ENCODE measurements around the gene CD99L2. TPM values are rescaled to one million over a fixed set of nuclear protein-coding genes. Genes with fewer than 3 reads are reported as not detected.
"Not testable (repeated sequence)": the region's sequence is repeated elsewhere in the genome, so short reads cannot be mapped to it uniquely, and the experiment has no call there.

Gene CD99L2
- total RNA-seq, 1 donor from 2014 or later: 90.8 TPM

DNA sequence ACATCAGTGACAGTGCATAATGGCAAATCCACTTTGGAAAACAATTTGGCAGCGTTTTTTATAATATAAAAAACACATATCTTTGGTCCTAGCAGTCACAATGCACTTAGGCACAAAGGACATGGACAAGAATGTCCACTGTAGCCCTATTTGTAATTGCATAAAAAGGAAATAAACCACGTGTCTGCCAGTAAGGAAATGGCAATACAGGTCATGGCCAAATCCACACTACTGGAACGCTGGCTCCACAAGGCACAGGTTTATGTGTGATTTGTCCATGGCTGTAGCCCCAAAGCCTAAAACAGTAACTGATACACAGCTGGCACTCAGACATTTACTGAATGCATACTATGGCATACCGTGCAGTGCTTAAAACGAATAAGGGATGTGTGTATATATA is 69.7 kb downstream of the CD99L2 start:
- intact Hi-C loops (cut with DNase I): no loop called here
- no peak for DNase-seq (ENCODE audit: low spot score)

DNA sequence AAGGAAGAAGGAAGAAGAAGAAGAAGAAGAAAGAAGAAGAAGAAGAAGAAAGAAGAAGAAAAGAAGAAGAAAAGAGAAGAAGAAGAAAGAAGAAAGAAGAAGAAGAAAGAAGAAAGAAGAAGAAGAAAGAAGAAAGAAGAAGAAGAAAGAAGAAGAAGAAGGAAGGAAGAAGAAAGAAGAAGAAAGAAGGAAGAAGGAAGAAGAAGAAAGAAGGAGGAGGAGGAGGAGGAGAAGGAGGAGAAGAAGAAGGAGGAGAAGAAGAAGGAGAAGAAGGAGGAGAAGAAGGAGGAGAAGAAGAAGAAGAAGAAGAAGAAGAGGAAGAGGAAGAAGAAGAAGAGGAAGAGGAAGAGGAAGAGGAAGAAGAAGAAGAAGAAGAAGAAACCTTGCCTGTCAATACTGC is 74.1 kb downstream of the CD99L2 start:
- intact Hi-C loops (cut with DNase I); DNase-seq (ENCODE audit: low spot score): not testable (repeated sequence)

DNA sequence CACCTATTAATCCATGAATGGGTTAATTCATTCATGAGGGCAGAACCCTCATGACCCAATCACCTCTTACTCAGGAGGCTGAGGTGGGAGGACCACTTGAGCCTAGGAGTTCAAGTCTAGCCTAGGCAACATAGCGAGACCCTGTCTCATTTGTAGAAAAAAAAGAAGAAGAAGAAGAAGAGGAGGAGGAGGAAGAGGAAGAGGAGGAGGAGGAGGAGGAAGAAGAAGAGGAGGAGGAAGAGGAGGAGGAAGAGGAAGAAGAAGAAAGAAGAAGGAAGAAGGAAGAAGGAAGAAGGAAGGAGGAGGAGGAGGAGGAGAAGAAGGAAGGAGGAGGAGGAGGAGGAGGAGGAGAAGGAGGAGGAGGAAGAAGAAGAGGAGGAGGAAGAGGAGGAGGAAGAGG is 74.6 kb downstream of the CD99L2 start:
- DNase-seq (ENCODE audit: low spot score); intact Hi-C loops (cut with DNase I): not testable (repeated sequence)

DNA sequence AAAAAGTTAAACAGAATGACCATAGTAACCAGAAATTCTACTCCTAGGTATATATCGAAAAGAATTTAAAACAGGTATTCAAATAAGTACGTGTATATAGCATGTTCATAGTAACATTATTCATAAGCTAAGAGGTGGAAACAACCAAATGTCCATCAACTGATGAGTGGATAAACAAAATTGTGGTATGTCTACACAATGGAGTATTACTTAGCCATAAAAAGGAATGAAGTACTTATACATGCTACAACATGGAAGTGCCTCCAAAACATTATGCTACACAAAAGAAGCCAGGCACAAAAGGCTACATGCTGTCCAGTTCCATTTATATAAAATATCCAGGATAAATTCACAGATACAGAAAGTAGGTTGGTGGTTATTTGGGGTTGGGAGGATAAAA is 76.5 kb downstream of the CD99L2 start:
- intact Hi-C loops (cut with DNase I): no loop called here
- DNase-seq (ENCODE audit: low spot score): no peak

DNA sequence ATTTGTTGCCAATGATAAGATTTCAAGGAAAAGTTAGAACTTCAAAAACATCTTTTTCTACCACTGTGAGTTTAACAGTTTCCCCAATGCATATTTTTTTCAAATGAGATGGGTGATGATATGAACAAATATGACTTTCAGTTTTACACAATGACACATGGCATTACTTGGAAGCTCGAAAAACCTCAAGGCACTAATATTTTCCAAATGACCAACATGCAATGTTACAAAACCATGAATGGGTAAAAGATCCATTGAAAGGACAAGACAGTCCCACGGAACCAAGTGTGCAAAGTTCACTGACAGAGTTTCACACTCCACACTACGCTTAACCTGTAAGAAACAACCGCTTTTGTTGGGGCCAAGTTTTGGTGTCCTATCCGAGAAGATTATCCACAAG is 84.5 kb downstream of the CD99L2 start:
- DNase-seq (ENCODE audit: low spot score): no peak
- intact Hi-C loops (cut with DNase I): no loop called here

DNA sequence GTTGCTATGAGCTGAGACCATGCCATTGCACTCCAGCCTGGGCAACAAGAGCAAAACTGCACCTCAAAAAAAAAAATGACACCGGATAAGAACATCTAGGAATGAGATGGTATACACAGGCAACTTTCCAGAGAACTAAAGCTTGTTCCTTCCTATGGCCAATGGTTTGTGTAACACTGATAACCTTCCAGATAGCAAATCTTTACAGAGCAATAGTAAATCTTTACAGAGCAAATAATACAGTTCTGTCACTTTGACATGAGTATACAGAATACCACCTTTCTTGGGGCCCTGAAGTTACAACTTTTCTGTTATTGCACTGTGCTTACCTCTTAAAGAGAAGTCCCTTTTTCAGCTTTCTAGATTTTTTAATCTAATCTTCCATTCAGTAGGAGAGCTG is 91.6 kb downstream of the CD99L2 start:
- intact Hi-C loops (cut with DNase I): no loop called here
- no peak for DNase-seq (ENCODE audit: low spot score)

- intact Hi-C loops (cut with DNase I): no loop called here
- DNase-seq (ENCODE audit: low spot score): no peak
These were observed 92.7 kb downstream of the CD99L2 start for GRCh38 chrX:150805736-150806135.

GRCh38 chrX:150792949-150793527 is 105.4 kb downstream of the CD99L2 start:
- no peak for DNase-seq (ENCODE audit: low spot score)
- intact Hi-C loops (cut with DNase I): no loop called here

- intact Hi-C loops (cut with DNase I): no loop called here
- no peak for DNase-seq (ENCODE audit: low spot score)
These were observed 108.4 kb downstream of the CD99L2 start for GRCh38 chrX:150790021-150790420.

- no peak for DNase-seq (ENCODE audit: low spot score)
- intact Hi-C loops (cut with DNase I): no loop called here
These were observed 116.8 kb downstream of the CD99L2 start for GRCh38 chrX:150781677-150782076.

DNA sequence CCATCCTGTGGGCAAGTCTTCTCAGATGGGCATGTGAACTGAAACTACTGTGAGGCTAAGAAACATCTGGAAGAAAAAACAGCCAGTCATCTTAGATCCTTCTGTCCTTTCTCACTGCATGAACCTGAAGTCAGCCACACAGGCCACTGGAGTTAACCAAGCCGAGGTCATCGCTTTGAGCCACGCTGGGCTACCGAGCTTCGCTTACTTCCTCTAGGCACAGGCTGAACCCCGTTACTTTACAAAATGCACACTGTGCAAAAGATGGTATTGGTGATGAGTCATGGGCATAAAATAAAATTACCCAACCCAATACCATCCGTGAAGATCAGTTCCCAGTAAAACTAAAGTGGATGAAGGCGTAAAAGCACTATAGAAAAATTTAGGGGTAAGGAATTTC is 119.1 kb downstream of the CD99L2 start:
- intact Hi-C loops (cut with DNase I): no loop called here
- no peak for DNase-seq (ENCODE audit: low spot score)

DNA sequence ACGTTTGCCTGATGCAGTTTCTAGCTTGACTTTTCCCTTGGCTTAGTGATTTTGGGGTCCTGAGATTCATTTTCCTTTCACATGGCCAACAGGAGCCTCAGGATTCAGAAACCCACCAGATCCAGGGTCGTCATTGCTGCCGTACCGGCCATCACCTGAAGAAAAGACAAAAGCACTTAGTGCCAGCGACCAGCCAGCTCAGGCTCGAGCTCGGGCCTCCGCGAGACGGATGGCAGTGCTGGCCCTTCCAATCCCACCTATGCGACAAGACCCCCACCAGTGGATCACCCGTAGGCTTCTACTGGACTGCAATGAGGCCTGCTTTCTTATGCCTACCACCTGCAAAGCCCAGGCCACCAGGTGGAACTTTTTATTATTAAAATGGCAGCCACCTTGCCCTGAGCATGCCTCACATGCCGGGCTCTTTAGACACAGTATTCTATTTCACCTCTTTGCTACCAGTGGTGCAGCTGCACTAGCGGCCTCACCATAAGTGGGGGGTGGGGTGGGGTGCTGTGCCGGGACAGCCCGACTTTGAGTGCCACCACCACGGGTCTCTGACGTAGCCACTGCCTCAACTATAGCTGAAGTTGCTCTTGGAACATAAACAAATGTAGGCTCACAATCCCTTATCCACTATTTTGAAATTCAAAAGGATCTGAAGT is 121.0 kb downstream of the CD99L2 start:
- intact Hi-C loops (cut with DNase I): no loop called here
- DNase-seq (ENCODE audit: low spot score): no peak

GRCh38 chrX:150775569-150776350 is 122.7 kb downstream of the CD99L2 start:
- intact Hi-C loops (cut with DNase I): no loop called here

DNA sequence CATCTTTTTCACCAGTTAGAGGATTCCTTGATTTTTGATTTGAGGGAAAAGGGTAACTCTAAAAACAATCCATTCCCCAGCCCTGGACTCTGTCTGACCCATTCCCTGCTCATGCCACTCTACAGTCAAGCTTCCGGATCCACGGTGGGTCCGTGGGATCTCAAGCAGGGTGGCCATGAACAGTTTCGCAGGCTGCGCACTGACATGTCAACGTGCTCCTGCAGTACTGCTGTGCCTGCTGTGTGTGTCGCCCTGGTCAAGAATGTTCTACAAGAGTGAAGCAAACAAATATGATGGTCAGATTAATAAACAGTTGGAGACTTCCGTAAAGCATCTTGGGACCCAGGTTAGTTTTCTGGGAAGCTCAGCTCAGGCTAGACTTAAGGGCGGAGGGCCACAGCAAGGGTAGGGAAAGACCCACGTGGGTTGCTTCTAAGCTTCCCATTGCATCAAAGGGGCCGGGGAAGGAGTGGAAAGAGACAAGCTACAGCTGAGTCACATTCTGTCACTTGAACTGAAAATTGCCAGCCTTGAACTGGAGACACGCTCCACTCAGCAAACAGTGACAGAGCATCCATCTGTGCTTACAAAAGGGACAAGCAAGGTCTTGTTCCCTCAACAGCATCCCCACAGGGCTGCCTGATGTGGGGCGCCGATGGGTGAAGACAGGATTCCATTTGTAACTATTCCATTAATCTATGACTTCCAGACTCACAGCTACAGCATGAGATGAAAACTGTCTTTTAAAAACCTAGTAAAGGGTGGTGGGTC is 123.5 kb downstream of the CD99L2 start:
- DNase-seq (ENCODE audit: low spot score): no peak

More at GRCh38 chrX:150775569-150776350, 122.7 kb downstream of the CD99L2 start:
- no peak for DNase-seq (ENCODE audit: low spot score)

GRCh38 chrX:150773634-150774033 is 124.8 kb downstream of the CD99L2 start:
- intact Hi-C loops (cut with DNase I): loop anchor here (5.0 kb wide), 3 partner anchors 124 to 234 kb away; partner anchors contain the start of genes CD99L2 and HMGB3
- DNase-seq (ENCODE audit: low spot score): no peak

More for the DNA sequence above, 123.5 kb downstream of the CD99L2 start:
- intact Hi-C loops (cut with DNase I): loop anchor here (5.0 kb wide), 3 partner anchors 122 to 232 kb away; partner anchors contain the start of genes CD99L2 and HMGB3

- intact Hi-C loops (cut with DNase I): loop anchor here (5.0 kb wide), 3 partner anchors 124 to 234 kb away; partner anchors contain the start of genes CD99L2 and HMGB3
- DNase-seq (ENCODE audit: low spot score): no peak
These were observed 125.4 kb downstream of the CD99L2 start for GRCh38 chrX:150773117-150773516.

DNA sequence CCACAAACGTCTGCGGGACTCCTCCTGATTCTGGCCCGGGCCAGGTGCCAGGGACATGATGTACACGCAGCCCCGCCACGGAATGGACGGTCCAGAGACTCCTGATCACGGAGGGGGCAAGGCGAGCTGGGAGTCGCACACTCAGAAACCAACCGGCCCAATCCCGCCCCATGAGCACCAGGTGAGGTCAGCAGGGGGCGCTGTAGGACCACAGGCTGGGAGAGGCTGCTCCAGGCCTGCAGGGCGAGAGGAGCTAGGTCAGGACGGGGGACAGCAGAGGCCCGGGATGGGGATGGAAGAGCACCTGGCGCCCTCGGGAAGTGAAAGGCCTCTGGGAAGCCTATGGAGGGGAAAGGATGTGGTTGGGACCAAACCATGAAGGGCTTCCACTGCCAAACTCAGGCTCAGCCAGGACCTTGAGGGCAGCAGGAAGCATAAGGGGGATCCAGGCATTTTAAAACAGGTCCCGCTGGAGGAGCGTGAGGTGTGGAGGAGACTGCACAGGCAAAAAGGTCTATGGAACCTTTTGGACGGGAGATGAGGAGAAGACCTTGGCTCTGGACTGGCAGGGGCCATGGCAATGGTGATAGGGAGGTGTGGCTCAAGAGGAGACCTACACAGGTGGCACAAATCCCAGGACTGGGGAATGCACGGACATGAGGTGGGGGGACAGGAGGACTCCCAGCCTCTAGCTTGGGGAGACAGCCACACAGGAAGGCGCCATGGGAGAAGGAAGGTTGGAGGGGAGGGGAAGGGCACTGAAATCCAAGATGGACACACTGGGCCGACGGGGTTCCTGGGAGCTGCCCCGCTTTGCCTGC is 126.1 kb downstream of the CD99L2 start:
- intact Hi-C loops (cut with DNase I): loop anchor here (1.0 to 5.0 kb wide), 4 partner anchors 125 to 310 kb away; partner anchors contain the start of genes CD99L2 and HMGB3
- peak; percentile 89 for DNase-seq (ENCODE audit: low spot score)

GRCh38 chrX:150771116-150771515 is 127.4 kb downstream of the CD99L2 start:
- DNase-seq (ENCODE audit: low spot score): no peak
- intact Hi-C loops (cut with DNase I): loop anchor here (5.0 kb wide), 3 partner anchors 126 to 236 kb away; partner anchors contain the start of genes CD99L2 and HMGB3

DNA sequence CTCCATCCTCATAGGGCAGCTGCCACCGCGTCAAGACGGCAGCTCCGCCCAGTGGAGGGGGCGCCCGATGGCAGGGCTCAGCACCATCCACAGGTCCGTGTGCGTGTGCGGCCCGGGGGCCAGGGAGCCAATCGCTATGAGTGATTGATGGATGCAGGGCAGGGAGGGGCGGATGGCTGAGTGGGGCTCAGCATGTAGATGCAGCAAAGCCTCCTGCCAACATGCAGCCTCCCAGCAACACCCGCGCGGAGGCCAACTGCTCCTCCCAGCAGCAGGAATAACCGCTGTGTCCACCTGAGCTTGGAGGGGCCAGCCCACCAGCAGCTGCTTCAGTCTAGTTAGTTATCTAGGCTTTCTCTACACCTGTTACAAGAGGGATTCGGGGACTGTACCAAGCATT is 127.8 kb downstream of the CD99L2 start:
- no peak for DNase-seq (ENCODE audit: low spot score)
- intact Hi-C loops (cut with DNase I): loop anchor here (5.0 kb wide), 3 partner anchors 127 to 237 kb away; partner anchors contain the start of genes CD99L2 and HMGB3

Measured in cardiac septum (tissue), 1 donor.